Regular cardiac myocyte (primary cell): ENCODE data around the gene ITGB1. TPM values are rescaled to one million over a fixed set of nuclear protein-coding genes. Genes with fewer than 3 reads are reported as not detected.

ENCODE experiments used
- total RNA-seq: library from RNA; depleted of rRNA; stranded (reverse); fragments of >200 nt; gene quantifications from 2 replicates; pipeline ENCODE4 v1.2.3, GENCODE V29; 2014

The ITGB1 gene
- total RNA-seq: 2,513 and 5,129 TPM in 2 replicates

DNA sequence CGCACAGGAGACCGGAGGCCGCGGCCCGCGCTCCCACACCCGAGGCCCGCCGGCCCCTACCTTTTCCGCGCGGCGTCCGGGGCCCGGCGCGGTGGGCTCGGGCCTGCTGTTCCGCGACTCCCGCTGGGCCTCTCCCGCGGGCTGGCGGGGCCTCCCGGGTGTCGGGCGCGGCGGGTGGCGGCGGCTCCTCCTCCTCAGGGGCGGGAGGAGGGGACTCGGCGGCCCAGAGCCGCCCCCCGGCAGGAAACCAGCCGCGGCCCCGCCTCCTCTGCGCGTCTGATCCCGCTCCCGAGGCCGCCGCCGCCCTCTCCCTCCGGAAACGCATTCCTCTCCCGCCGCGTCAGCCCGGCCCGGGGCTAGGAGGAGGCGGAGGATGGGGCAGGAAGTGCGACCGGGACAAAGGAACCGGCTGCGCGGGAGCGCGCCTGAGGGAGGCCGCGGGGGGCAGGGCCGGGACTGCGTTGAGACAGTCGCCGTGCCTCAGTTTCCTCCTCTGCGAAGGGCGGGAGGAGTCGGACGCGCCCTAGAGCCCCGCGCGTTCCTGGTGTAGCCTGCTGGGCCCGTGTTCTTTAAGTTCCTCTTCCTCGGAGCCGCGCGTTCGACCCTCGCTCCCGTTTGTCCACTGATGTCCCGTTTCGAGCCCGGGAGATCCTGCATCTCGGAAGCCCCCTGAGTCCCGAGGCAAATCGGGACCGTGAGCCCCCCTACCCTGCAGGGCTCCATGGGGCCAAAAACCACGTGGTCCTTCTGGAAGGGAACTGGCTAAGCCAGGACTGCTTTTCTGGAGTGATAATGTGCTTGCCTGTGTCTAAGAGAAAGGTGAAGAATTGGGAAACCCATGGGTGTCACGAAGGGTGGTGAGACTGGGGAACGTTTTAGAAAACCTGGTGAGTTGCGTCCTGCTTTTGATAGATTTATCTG is at the start of gene ITGB1:
Gene ITGB1 (minus strand): TSS at position 146 of the 921 bp plus-strand sequence. CDS start 22,672 bp downstream, outside the sequence.

